ENCODE data around the gene OR10H5. TPM values are rescaled to one million over a fixed set of nuclear protein-coding genes. Genes with fewer than 3 reads are reported as not detected.

The OR10H5 gene
- total RNA-seq, 1 experiment from 2014 or later, result not detected

DNA sequence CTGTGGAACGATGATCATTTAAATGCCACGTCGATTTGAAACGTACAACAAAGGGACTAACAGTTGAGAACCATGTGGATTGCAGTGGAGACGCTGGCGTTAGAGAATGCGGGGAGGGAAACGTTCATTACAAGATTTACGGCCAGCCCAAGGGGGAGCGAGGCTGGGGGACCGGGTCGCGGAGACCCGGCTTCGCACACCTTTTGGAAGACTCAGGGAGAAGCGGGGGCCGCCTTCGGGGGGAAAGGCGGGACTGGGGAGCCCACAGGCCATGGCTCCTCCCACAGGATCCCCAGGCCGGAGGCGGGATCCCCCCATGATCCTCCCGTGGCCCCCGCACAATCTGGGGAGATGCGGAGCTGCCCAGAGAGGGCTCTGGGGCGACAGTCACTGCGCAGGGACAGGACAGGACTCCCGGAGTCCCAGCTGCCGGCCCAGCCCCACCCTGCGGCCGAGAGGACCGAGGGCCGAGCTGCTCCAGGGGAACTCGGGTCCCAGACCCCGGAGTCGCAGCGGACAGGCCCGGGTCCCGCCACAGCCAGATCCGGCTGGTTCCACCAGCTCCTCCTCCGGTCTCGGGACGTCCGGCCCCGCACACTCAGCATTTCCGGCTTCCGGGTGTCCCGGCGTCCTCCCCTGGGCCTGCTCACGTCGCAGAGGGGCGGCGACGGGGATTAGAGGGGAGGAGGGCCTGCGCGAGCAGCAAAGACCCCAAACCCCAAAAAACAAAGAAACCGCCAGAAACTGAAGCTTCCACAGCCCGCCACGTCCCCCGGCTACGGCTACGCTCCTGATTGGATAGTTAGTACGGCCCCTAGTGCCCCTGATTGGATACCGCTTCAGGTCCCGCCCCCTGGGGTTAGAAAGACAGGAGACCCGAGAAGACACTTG, 49.1 kb downstream of the OR10H5 start:
- DNase-seq (ENCODE audit: low read depth, low spot score) (no peak), ATAC-seq (peak; percentile 99)
- ChIA-PET POLR2A (interaction anchor here (0.6 kb wide), 1 partner anchor 241 kb away, joined by 3 read pairs; no protein-coding TSS in a partner anchor), CTCF (no interaction called here)
- in situ Hi-C loops (cut with HindIII; ENCODE audit: low pct_unique_long_range_greater_than_20kb, low sequenced_read_pairs) (no loop called here), intact Hi-C loops (cut with micrococcal nuclease; ENCODE audit: unreplicated experiment) (no loop called here)
- TF ChIP-seq, protein P1, sequence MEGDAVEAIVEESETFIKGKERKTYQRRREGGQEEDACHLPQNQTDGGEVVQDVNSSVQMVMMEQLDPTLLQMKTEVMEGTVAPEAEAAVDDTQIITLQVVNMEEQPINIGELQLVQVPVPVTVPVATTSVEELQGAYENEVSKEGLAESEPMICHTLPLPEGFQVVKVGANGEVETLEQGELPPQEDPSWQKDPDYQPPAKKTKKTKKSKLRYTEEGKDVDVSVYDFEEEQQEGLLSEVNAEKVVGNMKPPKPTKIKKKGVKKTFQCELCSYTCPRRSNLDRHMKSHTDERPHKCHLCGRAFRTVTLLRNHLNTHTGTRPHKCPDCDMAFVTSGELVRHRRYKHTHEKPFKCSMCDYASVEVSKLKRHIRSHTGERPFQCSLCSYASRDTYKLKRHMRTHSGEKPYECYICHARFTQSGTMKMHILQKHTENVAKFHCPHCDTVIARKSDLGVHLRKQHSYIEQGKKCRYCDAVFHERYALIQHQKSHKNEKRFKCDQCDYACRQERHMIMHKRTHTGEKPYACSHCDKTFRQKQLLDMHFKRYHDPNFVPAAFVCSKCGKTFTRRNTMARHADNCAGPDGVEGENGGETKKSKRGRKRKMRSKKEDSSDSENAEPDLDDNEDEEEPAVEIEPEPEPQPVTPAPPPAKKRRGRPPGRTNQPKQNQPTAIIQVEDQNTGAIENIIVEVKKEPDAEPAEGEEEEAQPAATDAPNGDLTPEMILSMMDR (IDR thresholded peaks at IDR 0.05), result no peak
- TF ChIP-seq TCF7L2 (IDR thresholded peaks at IDR 0.05; ENCODE audit: low read depth, low read length) (0 out of 2 replicates have a peak, but pooled peaks have one; percentile 54), POLR2AphosphoS5 (IDR thresholded peaks at IDR 0.05; ENCODE audit: low read depth, low read length) (peak; percentile 57)
- Histone ChIP-seq H3K4me1 (ENCODE audit: control insufficient read depth, insufficient read depth, low read length) (no peaks in the 10 kb centered on the region), H3K9me3 (ENCODE audit: control insufficient read depth, insufficient read depth, low read depth, low read length) (no peaks in the 10 kb centered on the region), H3K4me3 (ENCODE audit: low read depth in 2 of 2, low read length in 2 of 2) (peak overlapping the region; percentile 58 to 67), H3K27ac (ENCODE audit: low read length) (peak overlapping the region; percentile 92), H3K27me3 (ENCODE audit: control insufficient read depth, insufficient read depth, low read length) (no peaks in the 10 kb centered on the region), H3K36me3 (ENCODE audit: control insufficient read depth, insufficient read depth, low read length) (no peaks in the 10 kb centered on the region)
- TSS peak; percentile 85 for BruUV-seq (replicated peaks)

GRCh38 chr19:15837221-15837731, 49.8 kb downstream of the OR10H5 start:
- Histone ChIP-seq H3K4me3 (ENCODE audit: low read depth in 2 of 2, low read length in 2 of 2) (peak overlapping the region; percentile 58 to 67), H3K27me3 (ENCODE audit: control insufficient read depth, insufficient read depth, low read length) (no peaks in the 10 kb centered on the region), H3K9me3 (ENCODE audit: control insufficient read depth, insufficient read depth, low read depth, low read length) (no peaks in the 10 kb centered on the region), H3K36me3 (ENCODE audit: control insufficient read depth, insufficient read depth, low read length) (no peaks in the 10 kb centered on the region), H3K27ac (ENCODE audit: low read length) (peak overlapping the region; percentile 92), H3K4me1 (ENCODE audit: control insufficient read depth, insufficient read depth, low read length) (no peaks in the 10 kb centered on the region)
- no TSS peak for BruUV-seq (replicated peaks)
- TF ChIP-seq, protein P1 (IDR thresholded peaks at IDR 0.05), result no peak
- no peak for TF ChIP-seq SIN3A (IDR thresholded peaks at IDR 0.05; ENCODE audit: borderline replicate concordance, insufficient read depth, low read depth, low read length)
- TF ChIP-seq POLR2AphosphoS5 (IDR thresholded peaks at IDR 0.05; ENCODE audit: low read depth, low read length), result no peak
- TF ChIP-seq, protein P2, sequence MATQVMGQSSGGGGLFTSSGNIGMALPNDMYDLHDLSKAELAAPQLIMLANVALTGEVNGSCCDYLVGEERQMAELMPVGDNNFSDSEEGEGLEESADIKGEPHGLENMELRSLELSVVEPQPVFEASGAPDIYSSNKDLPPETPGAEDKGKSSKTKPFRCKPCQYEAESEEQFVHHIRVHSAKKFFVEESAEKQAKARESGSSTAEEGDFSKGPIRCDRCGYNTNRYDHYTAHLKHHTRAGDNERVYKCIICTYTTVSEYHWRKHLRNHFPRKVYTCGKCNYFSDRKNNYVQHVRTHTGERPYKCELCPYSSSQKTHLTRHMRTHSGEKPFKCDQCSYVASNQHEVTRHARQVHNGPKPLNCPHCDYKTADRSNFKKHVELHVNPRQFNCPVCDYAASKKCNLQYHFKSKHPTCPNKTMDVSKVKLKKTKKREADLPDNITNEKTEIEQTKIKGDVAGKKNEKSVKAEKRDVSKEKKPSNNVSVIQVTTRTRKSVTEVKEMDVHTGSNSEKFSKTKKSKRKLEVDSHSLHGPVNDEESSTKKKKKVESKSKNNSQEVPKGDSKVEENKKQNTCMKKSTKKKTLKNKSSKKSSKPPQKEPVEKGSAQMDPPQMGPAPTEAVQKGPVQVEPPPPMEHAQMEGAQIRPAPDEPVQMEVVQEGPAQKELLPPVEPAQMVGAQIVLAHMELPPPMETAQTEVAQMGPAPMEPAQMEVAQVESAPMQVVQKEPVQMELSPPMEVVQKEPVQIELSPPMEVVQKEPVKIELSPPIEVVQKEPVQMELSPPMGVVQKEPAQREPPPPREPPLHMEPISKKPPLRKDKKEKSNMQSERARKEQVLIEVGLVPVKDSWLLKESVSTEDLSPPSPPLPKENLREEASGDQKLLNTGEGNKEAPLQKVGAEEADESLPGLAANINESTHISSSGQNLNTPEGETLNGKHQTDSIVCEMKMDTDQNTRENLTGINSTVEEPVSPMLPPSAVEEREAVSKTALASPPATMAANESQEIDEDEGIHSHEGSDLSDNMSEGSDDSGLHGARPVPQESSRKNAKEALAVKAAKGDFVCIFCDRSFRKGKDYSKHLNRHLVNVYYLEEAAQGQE (IDR thresholded peaks at IDR 0.05; ENCODE audit: insufficient read depth in 1 of 2, low read depth in 2 of 2, low read length in 1 of 2), result no peak
- ATAC-seq, result peak; percentile 61
- peak; percentile 42 for DNase-seq (ENCODE audit: low read depth, low spot score)
- POLR2A ChIA-PET, result no interaction called here
- intact Hi-C loops (cut with micrococcal nuclease; ENCODE audit: unreplicated experiment) (no loop called here), in situ Hi-C loops (cut with HindIII; ENCODE audit: low pct_unique_long_range_greater_than_20kb, low sequenced_read_pairs) (no loop called here)
- CTCF ChIA-PET, result no interaction called here

Data from Panc1 (cell line).